AG09319 (cell line): ENCODE results near the gene ZDHHC11B.

ENCODE experiments used
- DNase-seq: peaks from one replicate; pipeline ENCODE4 v3.0.0-alpha.2; 2010; ENCODE audit warnings: low read depth; ENCODE audit errors: extremely low read depth
- CTCF ChIP-seq: IDR thresholded peaks from 2 replicates; pipeline ENCODE4 v1.5.1; 2011; ENCODE audit warnings: low read depth, mild to moderate bottlenecking, inconsistent platforms, low read length, moderate library complexity

ZDHHC11B gene

GRCh38 chr5:673161-673830 is 111.2 kb downstream of the ZDHHC11B start:
- no peak for DNase-seq
- TF ChIP-seq CTCF = no peak

- no peak for TF ChIP-seq CTCF
- peak; percentile 40 for DNase-seq
Observed at GRCh38 chr5:672329-673160, 112.0 kb downstream of the ZDHHC11B start.

- no peak for DNase-seq
- peak; percentile 97 for TF ChIP-seq CTCF
Observed at GRCh38 chr5:671459-672328, 112.8 kb downstream of the ZDHHC11B start.

- TF ChIP-seq CTCF = no peak
- DNase-seq = no peak
Observed at GRCh38 chr5:670396-671270, 113.9 kb downstream of the ZDHHC11B start.

GRCh38 chr5:669842-670395 is 114.6 kb downstream of the ZDHHC11B start:
- DNase-seq = no peak
- TF ChIP-seq CTCF = no peak

- peak; percentile 61 for TF ChIP-seq CTCF
- no peak for DNase-seq
Observed at GRCh38 chr5:669111-669841, 115.3 kb downstream of the ZDHHC11B start.
